HG03571 (cell line): Measurements from ENCODE around the gene UBE2D2.
"Not testable (repeated sequence)": the region's sequence is repeated elsewhere in the genome, so short reads cannot be mapped to it uniquely, and the experiment has no call there.

ENCODE experiments used
- ATAC-seq: cut with Tn5 transposase; IDR thresholded peaks from one replicate; pipeline ENCODE4 v1.9.1; 2021; ENCODE audit not compliant: unreplicated experiment

UBE2D2 gene

GRCh38 chr5:139578325-139578724, 17.2 kb downstream of the UBE2D2 start:
- no peak for ATAC-seq

GRCh38 chr5:139582181-139582580, 21.0 kb downstream of the UBE2D2 start:
- ATAC-seq: not testable (repeated sequence)

- no peak for ATAC-seq
These were observed 23.0 kb downstream of the UBE2D2 start for GRCh38 chr5:139584137-139584536.

GRCh38 chr5:139588116-139588515, 27.0 kb downstream of the UBE2D2 start:
- ATAC-seq: not testable (repeated sequence)

- no peak for ATAC-seq
These were observed 27.8 kb downstream of the UBE2D2 start for GRCh38 chr5:139588962-139589361.

- ATAC-seq: no peak
These were observed 31.1 kb downstream of the UBE2D2 start for GRCh38 chr5:139592289-139592688.

- not testable (repeated sequence) for ATAC-seq
These were observed 31.9 kb downstream of the UBE2D2 start for GRCh38 chr5:139593076-139593475.

GRCh38 chr5:139593716-139594319, 32.7 kb downstream of the UBE2D2 start:
- ATAC-seq: no peak

GRCh38 chr5:139597134-139597533, 36.0 kb downstream of the UBE2D2 start:
- ATAC-seq: no peak

GRCh38 chr5:139598601-139598965, 37.4 kb downstream of the UBE2D2 start:
- ATAC-seq: not testable (repeated sequence)

- ATAC-seq: no peak
These were observed 39.3 kb downstream of the UBE2D2 start for GRCh38 chr5:139600336-139600949.

GRCh38 chr5:139601429-139601828, 40.3 kb downstream of the UBE2D2 start:
- no peak for ATAC-seq

- ATAC-seq: not testable (repeated sequence)
These were observed 40.8 kb downstream of the UBE2D2 start for GRCh38 chr5:139601948-139602347.

GRCh38 chr5:139605887-139606286, 44.7 kb downstream of the UBE2D2 start:
- ATAC-seq: no peak

GRCh38 chr5:139611703-139612584, 50.8 kb downstream of the UBE2D2 start:
- no peak for ATAC-seq

GRCh38 chr5:139619861-139620260, 58.7 kb downstream of the UBE2D2 start:
- ATAC-seq: no peak

- ATAC-seq: not testable (repeated sequence)
These were observed 64.3 kb downstream of the UBE2D2 start for GRCh38 chr5:139625398-139625797.

- ATAC-seq: no peak
These were observed 69.7 kb downstream of the UBE2D2 start for GRCh38 chr5:139630855-139631254.

- ATAC-seq: no peak
These were observed 70.5 kb downstream of the UBE2D2 start for GRCh38 chr5:139631520-139632165.

GRCh38 chr5:139633295-139634027, 72.3 kb downstream of the UBE2D2 start:
- no peak for ATAC-seq

- ATAC-seq: no peak
These were observed 72.8 kb downstream of the UBE2D2 start for GRCh38 chr5:139634028-139634325.
